CD4-positive, alpha-beta T cell treated with Interleukin-17A for 4 hours (primary cell): Measurements from ENCODE around the gene WWOX.
A peak's percentile ranks its signal among the peaks of the same experiment; 100 is the strongest.

Source experiments
- DNase-seq: peaks from one replicate; pipeline ENCODE4 v3.0.0-alpha.2; 2020; ENCODE audit warnings: mixed read lengths

WWOX gene

GRCh38 chr16:78479723-78480122 is 380.3 kb downstream of the WWOX start:
- DNase-seq = no peak

- no peak for DNase-seq
Observed at GRCh38 chr16:78480588-78480987, 381.1 kb downstream of the WWOX start.

GRCh38 chr16:78483124-78483992 is 383.9 kb downstream of the WWOX start:
- DNase-seq = no peak

- DNase-seq = no peak
Observed at GRCh38 chr16:78484509-78485058, 385.1 kb downstream of the WWOX start.

GRCh38 chr16:78485188-78485916 is 385.9 kb downstream of the WWOX start:
- DNase-seq = no peak

GRCh38 chr16:78485917-78486257 is 386.4 kb downstream of the WWOX start:
- DNase-seq = no peak

- DNase-seq = no peak
Observed at GRCh38 chr16:78487471-78487870, 388.0 kb downstream of the WWOX start.

- DNase-seq = no peak
Observed at GRCh38 chr16:78489072-78489471, 389.6 kb downstream of the WWOX start.

- DNase-seq = no peak
Observed at GRCh38 chr16:78489631-78490030, 390.2 kb downstream of the WWOX start.

GRCh38 chr16:78490431-78490830 is 391.0 kb downstream of the WWOX start:
- no peak for DNase-seq

- DNase-seq = no peak
Observed at GRCh38 chr16:78490847-78491246, 391.4 kb downstream of the WWOX start.

- DNase-seq = no peak
Observed at GRCh38 chr16:78493573-78493972, 394.1 kb downstream of the WWOX start.

GRCh38 chr16:78494105-78494504 is 394.7 kb downstream of the WWOX start:
- no peak for DNase-seq

GRCh38 chr16:78494674-78495073 is 395.2 kb downstream of the WWOX start:
- DNase-seq = no peak

- no peak for DNase-seq
Observed at GRCh38 chr16:78496189-78496588, 396.7 kb downstream of the WWOX start.

GRCh38 chr16:78499399-78499798 is 399.9 kb downstream of the WWOX start:
- no peak for DNase-seq

- DNase-seq = no peak
Observed at GRCh38 chr16:78500659-78501270, 401.3 kb downstream of the WWOX start.

GRCh38 chr16:78501744-78502143 is 402.3 kb downstream of the WWOX start:
- DNase-seq = no peak

- no peak for DNase-seq
Observed at GRCh38 chr16:78502812-78503350, 403.4 kb downstream of the WWOX start.

- DNase-seq = peak; percentile 58
Observed at GRCh38 chr16:78503602-78504001, 404.1 kb downstream of the WWOX start.

- no peak for DNase-seq
Observed at GRCh38 chr16:78504401-78504851, 405.0 kb downstream of the WWOX start.

GRCh38 chr16:78505036-78505435 is 405.6 kb downstream of the WWOX start:
- no peak for DNase-seq
